Measurements from ENCODE around the gene RBKS.

Gene RBKS

DNA sequence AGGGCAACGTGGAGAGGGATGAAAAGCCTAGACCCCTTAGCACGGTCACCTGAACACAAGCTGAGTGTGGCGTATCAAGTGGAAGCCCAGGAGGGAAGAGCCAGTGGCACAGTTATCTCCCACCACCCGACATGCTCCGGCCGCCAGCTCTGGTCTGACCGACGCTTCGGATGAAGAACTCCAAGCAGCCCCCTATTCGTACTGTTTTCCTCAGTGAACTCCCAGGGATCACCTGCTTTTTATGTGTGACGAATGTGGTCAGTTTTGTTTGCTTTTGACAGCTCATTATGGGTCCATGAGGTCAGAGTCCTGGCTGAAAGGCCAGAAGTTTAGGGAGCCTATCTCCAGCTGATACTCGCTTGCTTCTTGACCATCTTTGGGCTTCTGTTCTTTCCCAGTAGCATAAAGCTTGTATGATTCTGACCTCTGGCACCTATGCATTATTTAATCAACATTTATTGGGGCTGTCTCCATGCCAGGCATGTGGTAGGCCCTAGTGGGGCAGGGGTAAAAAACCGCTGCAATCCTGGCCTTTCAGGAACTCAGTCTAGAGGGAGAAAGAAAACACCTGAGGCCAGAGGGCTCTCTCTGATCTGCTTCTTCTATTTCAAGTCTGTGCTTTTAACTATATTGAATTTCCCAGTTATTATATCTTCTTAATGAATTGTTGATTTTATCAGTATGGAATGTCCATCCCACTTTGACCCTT lies 151.7 kb downstream of the RBKS start:
- Mint-ChIP-seq H3K4me1 (ENCODE audit: low read depth) (peaks cover 25% of the 10 kb centered on the region), H3K9me3 (no peaks in the 10 kb centered on the region), H3K4me3 (no peak overlapping the region), H3K36me3 (ENCODE audit: low read depth) (no peaks in the 10 kb centered on the region), H3K27me3 (peaks cover 4% of the 10 kb centered on the region), H3K27ac (no peak overlapping the region)
- intact Hi-C loops (cut with micrococcal nuclease) = no loop called here

DNA sequence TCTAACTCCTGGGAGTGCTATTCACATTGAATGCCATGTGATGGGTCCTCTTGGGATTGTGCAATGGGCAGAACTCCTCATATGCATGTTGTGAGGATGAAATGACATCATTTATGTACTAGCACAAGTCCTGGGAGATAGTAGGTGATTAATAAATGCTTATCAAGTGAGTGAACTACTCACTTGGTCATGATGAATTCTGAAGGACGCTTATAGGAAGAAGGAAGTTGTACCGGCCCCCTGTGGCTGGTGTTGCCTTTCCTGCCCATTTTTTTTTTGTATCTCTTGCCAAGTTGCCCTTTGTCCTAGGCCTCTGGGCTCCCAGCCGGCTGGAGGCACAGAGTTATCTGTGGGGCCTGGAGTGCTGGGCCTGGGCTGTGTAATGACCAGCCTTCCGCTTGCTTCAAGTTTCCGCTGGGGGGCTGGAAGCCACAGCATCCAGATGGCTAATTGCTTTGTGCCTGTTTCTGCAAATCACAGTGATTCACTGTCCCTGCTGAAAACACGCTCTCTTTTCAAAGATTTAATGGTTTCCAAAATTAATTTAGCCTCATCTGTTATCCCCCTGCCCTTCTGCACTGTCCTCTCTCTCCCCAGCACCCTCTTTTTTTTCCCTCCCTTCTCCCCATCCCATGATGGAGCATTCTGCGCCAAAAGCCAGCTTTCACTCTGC lies 152.4 kb downstream of the RBKS start:
- intact Hi-C loops (cut with micrococcal nuclease) = no loop called here
- Mint-ChIP-seq H3K9me3 (no peaks in the 10 kb centered on the region), H3K36me3 (ENCODE audit: low read depth) (no peaks in the 10 kb centered on the region), H3K4me3 (no peak overlapping the region), H3K4me1 (ENCODE audit: low read depth) (peaks cover 25% of the 10 kb centered on the region), H3K27ac (no peak overlapping the region), H3K27me3 (peaks cover 4% of the 10 kb centered on the region)

DNA sequence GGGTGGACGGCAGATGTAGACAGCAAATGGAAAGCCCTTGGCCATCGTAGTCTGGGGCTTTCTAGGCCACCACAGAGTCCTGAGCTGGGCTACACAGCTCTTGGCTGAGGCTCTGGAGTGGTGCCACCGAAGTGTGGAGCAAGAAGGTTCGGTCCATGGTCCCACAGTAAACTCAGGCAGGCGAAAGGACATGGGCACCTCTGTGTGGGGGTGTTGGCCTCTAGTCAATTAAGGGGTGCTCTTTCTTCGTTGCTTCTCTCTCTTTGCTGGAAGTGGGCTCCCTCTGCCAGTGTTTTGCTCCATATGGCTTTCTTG lies 153.3 kb downstream of the RBKS start:
- no peak overlapping the region for H3K4me3 Mint-ChIP-seq
- H3K9me3 Mint-ChIP-seq = no peaks in the 10 kb centered on the region
- H3K27ac Mint-ChIP-seq = no peak overlapping the region

DNA sequence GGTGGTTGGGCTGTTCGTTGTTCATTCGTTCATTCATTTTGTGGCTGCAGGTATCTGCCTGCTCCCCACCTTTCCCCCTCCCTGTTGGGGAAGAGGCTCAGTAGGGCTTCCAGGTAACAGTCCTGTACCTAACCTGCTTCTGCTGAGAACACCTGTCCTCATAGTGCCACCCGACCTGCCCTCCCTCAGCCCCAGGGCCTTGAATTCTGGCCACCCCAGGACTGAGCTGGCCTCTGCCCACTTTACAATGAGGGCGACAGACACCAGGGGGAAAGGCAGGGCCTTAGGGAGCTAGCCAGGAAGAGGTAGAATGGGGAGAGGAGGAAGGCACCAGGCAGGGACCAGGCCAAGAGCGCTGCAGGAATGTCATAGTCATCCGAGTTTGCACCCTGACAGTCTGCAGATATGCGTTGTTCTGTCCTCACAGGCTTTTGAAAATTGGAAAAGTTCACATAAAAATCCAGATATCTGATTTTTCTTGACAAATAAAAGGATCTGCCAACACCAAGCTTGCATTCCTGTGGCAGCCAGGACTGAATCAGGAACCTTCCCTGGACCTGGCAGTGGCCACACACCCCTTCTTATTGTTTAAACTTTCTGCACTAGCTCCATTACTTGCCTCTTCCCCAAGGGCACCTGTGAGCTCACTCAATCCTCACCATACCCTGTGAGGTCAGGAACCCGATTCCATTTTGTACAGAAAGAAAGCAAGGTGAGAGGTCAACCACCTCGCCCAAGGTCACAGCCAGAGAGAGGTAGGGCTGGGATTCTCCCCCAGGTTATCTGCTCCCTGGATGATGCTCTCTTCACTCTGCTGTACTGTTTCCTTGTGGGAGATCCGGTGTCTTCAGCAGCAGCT lies 153.9 kb downstream of the RBKS start:
- Mint-ChIP-seq H3K36me3 (ENCODE audit: low read depth) (no peaks in the 10 kb centered on the region), H3K4me3 (no peak overlapping the region), H3K4me1 (ENCODE audit: low read depth) (peaks cover 25% of the 10 kb centered on the region), H3K9me3 (no peaks in the 10 kb centered on the region), H3K27ac (peak overlapping the region; percentile 86), H3K27me3 (peaks cover 4% of the 10 kb centered on the region)
- intact Hi-C loops (cut with micrococcal nuclease) = no loop called here

More for the DNA sequence above, 153.3 kb downstream of the RBKS start:
- intact Hi-C loops (cut with micrococcal nuclease) = no loop called here
- peaks cover 4% of the 10 kb centered on the region for H3K27me3 Mint-ChIP-seq
- H3K4me1 Mint-ChIP-seq (ENCODE audit: low read depth) = peaks cover 25% of the 10 kb centered on the region
- H3K36me3 Mint-ChIP-seq (ENCODE audit: low read depth) = no peaks in the 10 kb centered on the region

DNA sequence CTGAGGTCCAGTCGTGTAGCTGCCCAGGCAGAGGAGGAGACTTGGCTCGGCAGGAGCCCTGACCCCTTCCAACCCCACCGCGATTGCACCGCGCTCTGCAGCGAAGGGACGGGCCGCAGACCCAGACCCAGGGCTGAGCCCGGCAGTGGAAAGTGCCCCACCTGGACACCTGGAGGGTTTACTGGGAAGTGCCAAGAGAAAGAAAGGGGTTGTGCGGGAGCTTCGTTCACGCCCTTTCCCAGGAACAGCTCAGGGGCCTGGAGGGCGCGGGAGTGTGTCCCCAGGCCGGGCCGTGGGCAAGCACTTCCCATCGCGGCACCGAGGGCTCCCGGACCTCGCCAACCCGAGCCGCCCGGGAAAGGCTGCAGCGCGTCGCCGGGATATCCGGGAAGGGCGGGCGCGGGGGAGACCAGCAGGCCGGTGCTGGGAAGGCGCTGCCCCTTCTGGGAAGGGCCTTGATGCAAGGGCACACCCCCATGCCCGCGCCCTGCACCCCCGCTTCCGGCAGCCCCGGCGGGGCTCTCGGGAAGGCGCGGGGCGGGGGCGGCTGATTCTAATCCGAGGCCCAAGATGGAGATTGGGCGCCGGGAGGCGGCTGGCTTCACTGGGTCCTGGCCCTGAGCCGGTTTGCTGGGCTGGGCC lies 154.8 kb downstream of the RBKS start:
- Mint-ChIP-seq H3K4me3 (peak overlapping the region; percentile 81), H3K36me3 (ENCODE audit: low read depth) (no peaks in the 10 kb centered on the region)
- intact Hi-C loops (cut with micrococcal nuclease) = no loop called here

DNA sequence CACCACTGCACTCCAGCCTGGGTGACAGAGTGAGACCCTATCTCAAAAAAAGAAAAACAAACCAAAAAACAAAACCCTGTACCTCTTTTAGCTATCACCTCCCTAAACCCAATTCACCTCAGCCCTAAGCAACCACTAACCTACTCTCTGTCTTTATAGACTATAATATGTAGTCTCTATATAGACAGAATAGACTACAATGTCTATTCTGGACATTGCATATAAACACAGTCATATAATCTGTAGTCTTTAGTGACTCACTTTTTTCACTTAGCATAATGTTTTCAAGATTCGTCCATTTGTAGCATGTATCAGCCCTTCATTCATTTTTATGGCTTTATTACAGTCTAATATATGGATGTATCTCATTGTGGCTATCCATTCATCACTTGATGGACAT lies 155.9 kb downstream of the RBKS start:
- peaks cover 4% of the 10 kb centered on the region for H3K27me3 Mint-ChIP-seq
- H3K9me3 Mint-ChIP-seq = no peaks in the 10 kb centered on the region
- no peak overlapping the region for H3K4me3 Mint-ChIP-seq
- no peaks in the 10 kb centered on the region for H3K36me3 Mint-ChIP-seq (ENCODE audit: low read depth)
- intact Hi-C loops (cut with micrococcal nuclease) = no loop called here
- H3K4me1 Mint-ChIP-seq (ENCODE audit: low read depth) = peaks cover 25% of the 10 kb centered on the region
- no peak overlapping the region for H3K27ac Mint-ChIP-seq

More for the DNA sequence above, 154.8 kb downstream of the RBKS start:
- H3K9me3 Mint-ChIP-seq = no peaks in the 10 kb centered on the region
- peaks cover 25% of the 10 kb centered on the region for H3K4me1 Mint-ChIP-seq (ENCODE audit: low read depth)
- peaks cover 4% of the 10 kb centered on the region for H3K27me3 Mint-ChIP-seq
- peak overlapping the region; percentile 86 for H3K27ac Mint-ChIP-seq
